Measurements from ENCODE around the gene ZG16B.

GRCh38 chr16:2803545-2804195 lies 26.4 kb upstream of the ZG16B start:
- no peak for TF ChIP-seq EZH2 (IDR thresholded peaks at IDR 0.05; ENCODE audit: low read length, unreplicated experiment)
- TF ChIP-seq, protein P1, sequence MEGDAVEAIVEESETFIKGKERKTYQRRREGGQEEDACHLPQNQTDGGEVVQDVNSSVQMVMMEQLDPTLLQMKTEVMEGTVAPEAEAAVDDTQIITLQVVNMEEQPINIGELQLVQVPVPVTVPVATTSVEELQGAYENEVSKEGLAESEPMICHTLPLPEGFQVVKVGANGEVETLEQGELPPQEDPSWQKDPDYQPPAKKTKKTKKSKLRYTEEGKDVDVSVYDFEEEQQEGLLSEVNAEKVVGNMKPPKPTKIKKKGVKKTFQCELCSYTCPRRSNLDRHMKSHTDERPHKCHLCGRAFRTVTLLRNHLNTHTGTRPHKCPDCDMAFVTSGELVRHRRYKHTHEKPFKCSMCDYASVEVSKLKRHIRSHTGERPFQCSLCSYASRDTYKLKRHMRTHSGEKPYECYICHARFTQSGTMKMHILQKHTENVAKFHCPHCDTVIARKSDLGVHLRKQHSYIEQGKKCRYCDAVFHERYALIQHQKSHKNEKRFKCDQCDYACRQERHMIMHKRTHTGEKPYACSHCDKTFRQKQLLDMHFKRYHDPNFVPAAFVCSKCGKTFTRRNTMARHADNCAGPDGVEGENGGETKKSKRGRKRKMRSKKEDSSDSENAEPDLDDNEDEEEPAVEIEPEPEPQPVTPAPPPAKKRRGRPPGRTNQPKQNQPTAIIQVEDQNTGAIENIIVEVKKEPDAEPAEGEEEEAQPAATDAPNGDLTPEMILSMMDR (conservative IDR thresholded peaks at IDR 0.05; ENCODE audit: low read depth, low read length): no peak

All from PC-3 (cell line).